Mesenchymal stem cell (in vitro differentiated cells and primary cell): Measurements from ENCODE around the gene DEDD.

Experiments used
- DNase-seq: peaks from one replicate; pipeline ENCODE4 v3.0.0-alpha.2; 2013
- H2AFZ ChIP-seq: one replicate; pipeline ENCODE4 v1.6.1; 2013; ENCODE audit warnings: low read depth, mild to moderate bottlenecking, control low read depth, inconsistent platforms, low read length, moderate library complexity
- H2AK5ac ChIP-seq: 2 replicates; pipeline ENCODE4 v1.6.1; 2013; ENCODE audit warnings: low read length, moderate library complexity, mild to moderate bottlenecking, inconsistent platforms; ENCODE audit not compliant: severe bottlenecking
- H2BK120ac ChIP-seq: one replicate; pipeline ENCODE4 v1.6.1; 2013; ENCODE audit warnings: low read depth, mild to moderate bottlenecking, inconsistent platforms, low read length, moderate library complexity
- H2BK12ac ChIP-seq, 2 experiments: one replicate each; pipeline ENCODE4 v1.6.1; 2013; ENCODE audit warnings: inconsistent platforms in 2 of 2, low read length in 2 of 2, mild to moderate bottlenecking in 2 of 2, moderate library complexity in 2 of 2, control low read depth in 1 of 2
- H2BK15ac ChIP-seq: one replicate; pipeline ENCODE4 v1.6.1; 2013; ENCODE audit warnings: mild to moderate bottlenecking, low read depth, inconsistent platforms; ENCODE audit not compliant: poor library complexity, severe bottlenecking
- H2BK5ac ChIP-seq: 2 replicates; pipeline ENCODE4 v1.6.1; 2013; ENCODE audit warnings: low read depth, mild to moderate bottlenecking, low read length, control low read depth, inconsistent platforms; ENCODE audit not compliant: poor library complexity, severe bottlenecking
- H3K14ac ChIP-seq, 2 experiments: one replicate each; pipeline ENCODE4 v1.6.1; 2013; ENCODE audit warnings: inconsistent platforms in 2 of 2, low read length in 2 of 2, control low read depth in 1 of 2, mild to moderate bottlenecking in 1 of 2, moderate library complexity in 1 of 2
- H3K18ac ChIP-seq, 2 experiments: one replicate each; pipeline ENCODE4 v1.6.1; 2013; ENCODE audit warnings: inconsistent platforms in 2 of 2, low read length in 2 of 2, control low read depth in 1 of 2, low read depth in 1 of 2, mild to moderate bottlenecking in 1 of 2
- H3K23ac ChIP-seq, 2 experiments: one replicate each; pipeline ENCODE4 v1.6.1; 2013; ENCODE audit warnings: inconsistent platforms in 2 of 2, low read length in 2 of 2, mild to moderate bottlenecking in 2 of 2, moderate library complexity in 2 of 2, control low read depth in 1 of 2
- H3K27ac ChIP-seq: 2 replicates; pipeline ENCODE4 v1.5.1; 2013; ENCODE audit warnings: mild to moderate bottlenecking, moderate library complexity, low read length, control low read depth, inconsistent platforms; ENCODE audit not compliant: poor library complexity, severe bottlenecking
- H3K27me3 ChIP-seq, 2 experiments: 2 replicates each; pipeline versions ENCODE4 v1.6.1 to v1.7.0; 2013; ENCODE audit warnings: low read length in 2 of 2, mild to moderate bottlenecking in 2 of 2, moderate library complexity in 2 of 2, control low read depth in 1 of 2, inconsistent platforms in 1 of 2; ENCODE audit not compliant: control insufficient read depth in 1 of 2, insufficient read depth in 1 of 2
- H3K36me3 ChIP-seq, 2 experiments: 2 replicates each; pipeline versions ENCODE4 v1.6.1 to v1.7.0; 2013; ENCODE audit warnings: low read length in 2 of 2, control low read depth in 1 of 2, inconsistent platforms in 1 of 2, low read depth in 1 of 2, mild to moderate bottlenecking in 1 of 2; ENCODE audit not compliant: insufficient read depth in 2 of 2, control insufficient read depth in 1 of 2
- H3K4ac ChIP-seq, 2 experiments: one replicate each; pipeline ENCODE4 v1.6.1; 2013; ENCODE audit warnings: inconsistent platforms in 2 of 2, low read length in 2 of 2, mild to moderate bottlenecking in 2 of 2, moderate library complexity in 2 of 2, control low read depth in 1 of 2, low read depth in 1 of 2
- H3K4me1 ChIP-seq: 2 replicates; pipeline ENCODE4 v1.6.1; 2013; ENCODE audit warnings: low read depth, low read length, control low read depth; ENCODE audit not compliant: control insufficient read depth, insufficient read depth
- H3K4me2 ChIP-seq: 2 replicates; pipeline ENCODE4 v1.6.1; 2013; ENCODE audit warnings: low read length, mild to moderate bottlenecking, inconsistent platforms; ENCODE audit not compliant: poor library complexity, severe bottlenecking
- H3K4me3 ChIP-seq, 2 experiments: 2 replicates each; pipeline versions ENCODE4 v1.5.1 to v1.7.0; 2013; ENCODE audit warnings: low read length in 2 of 2, mild to moderate bottlenecking in 2 of 2, control low read depth in 1 of 2, low read depth in 1 of 2; ENCODE audit not compliant: insufficient read depth in 1 of 2
- H3K79me1 ChIP-seq: replicated peaks from 2 replicates; pipeline ENCODE4 v1.6.1; 2013; ENCODE audit warnings: mild to moderate bottlenecking, control low read depth, low read length, inconsistent platforms; ENCODE audit not compliant: poor library complexity, severe bottlenecking
- H3K9ac ChIP-seq: 2 replicates; pipeline ENCODE4 v1.7.0; 2013; ENCODE audit warnings: mild to moderate bottlenecking, low read length, moderate library complexity
- H3K9me3 ChIP-seq: 2 replicates; pipeline ENCODE4 v1.7.0; 2013; ENCODE audit warnings: mild to moderate bottlenecking, low read length; ENCODE audit not compliant: control insufficient read depth
- H4K8ac ChIP-seq: one replicate; pipeline ENCODE4 v1.6.1; 2013; ENCODE audit warnings: inconsistent platforms, mild to moderate bottlenecking, low read length, moderate library complexity
- H4K91ac ChIP-seq: one replicate; pipeline ENCODE4 v1.6.1; 2013; ENCODE audit warnings: mild to moderate bottlenecking, low read length, inconsistent platforms
- WGBS: methylation state at CpG from one replicate; pipeline ENCODE4 v1.1.7; 2013; ENCODE audit warnings: mixed read lengths; 5-methylcytosine and 5-hydroxymethylcytosine counted together

DEDD gene

GRCh38 chr1:161080441-161081405 lies 51.7 kb downstream of the DEDD start:
- Histone ChIP-seq H2BK12ac (no peak overlapping the region), H3K4me1 (peaks cover 23% of the 10 kb centered on the region), H4K91ac (peak overlapping the region; percentile 67), H2AK5ac (no peak overlapping the region), H3K27ac (no peak overlapping the region), H3K18ac (no peak overlapping the region), H3K79me1 (no peaks in the 10 kb centered on the region), H3K4me3 (no peak overlapping the region), H2BK5ac (no peak overlapping the region), H3K4ac (no peak overlapping the region), H2BK15ac (peak overlapping the region; percentile 36), H3K36me3 (no peaks in the 10 kb centered on the region), H2BK120ac (no peak overlapping the region), H3K9ac (no peak overlapping the region), H3K9me3 (no peaks in the 10 kb centered on the region), H3K23ac (no peak overlapping the region), H3K4me2 (no peak overlapping the region), H4K8ac (no peak overlapping the region), H3K14ac (peak overlapping the region in 1 of 2 experiments; percentile 10), H3K27me3 (no peaks in the 10 kb centered on the region), H2AFZ (no peak overlapping the region)
- WGBS = 67% methylated on average over 4 of the region's 5 CpGs
- DNase-seq = no peak

- H2BK15ac ChIP-seq = peak overlapping the region; percentile 85
- H4K91ac ChIP-seq = no peak overlapping the region
- H3K4ac ChIP-seq = no peak overlapping the region
- H3K79me1 ChIP-seq = no peaks in the 10 kb centered on the region
- H2AFZ ChIP-seq = no peak overlapping the region
- no peak overlapping the region for H3K14ac ChIP-seq
- no peak overlapping the region for H3K4me3 ChIP-seq
- no peak overlapping the region for H2BK120ac ChIP-seq
- peak overlapping the region; percentile 55 for H4K8ac ChIP-seq
- H3K9ac ChIP-seq = no peak overlapping the region
- no peak overlapping the region for H3K18ac ChIP-seq
- H3K27me3 ChIP-seq = no peaks in the 10 kb centered on the region
- H2BK5ac ChIP-seq = no peak overlapping the region
- H3K9me3 ChIP-seq = no peaks in the 10 kb centered on the region
- H3K4me2 ChIP-seq = no peak overlapping the region
- H2AK5ac ChIP-seq = no peak overlapping the region
- H2BK12ac ChIP-seq = no peak overlapping the region
- 91% methylated on average over 41 of the region's 41 CpGs for WGBS
- peaks cover 13% of the 10 kb centered on the region for H3K4me1 ChIP-seq
- DNase-seq = no peak
- no peak overlapping the region for H3K23ac ChIP-seq
- H3K36me3 ChIP-seq = no peaks in the 10 kb centered on the region
- no peak overlapping the region for H3K27ac ChIP-seq
Observed at GRCh38 chr1:161079436-161080110, 52.9 kb downstream of the DEDD start.

- no peak overlapping the region for H3K9ac ChIP-seq
- no peak overlapping the region for H3K18ac ChIP-seq
- H3K9me3 ChIP-seq = no peaks in the 10 kb centered on the region
- H3K4me2 ChIP-seq = no peak overlapping the region
- H3K79me1 ChIP-seq = no peaks in the 10 kb centered on the region
- peak overlapping the region in 1 of 2 experiments; percentile 84 for H3K4ac ChIP-seq
- no peak overlapping the region for H2AFZ ChIP-seq
- no peak overlapping the region for H2BK120ac ChIP-seq
- H2BK12ac ChIP-seq = no peak overlapping the region
- H2AK5ac ChIP-seq = no peak overlapping the region
- no peaks in the 10 kb centered on the region for H3K27me3 ChIP-seq
- DNase-seq = no peak
- H3K36me3 ChIP-seq = no peaks in the 10 kb centered on the region
- H4K8ac ChIP-seq = peak overlapping the region; percentile 32
- peak overlapping the region; percentile 43 for H4K91ac ChIP-seq
- H3K4me1 ChIP-seq = peaks cover 2% of the 10 kb centered on the region
- no peak overlapping the region for H2BK5ac ChIP-seq
- H3K23ac ChIP-seq = no peak overlapping the region
- 81% methylated on average over 8 of the region's 9 CpGs for WGBS
- no peak overlapping the region for H3K14ac ChIP-seq
- H3K27ac ChIP-seq = no peak overlapping the region
- no peak overlapping the region for H3K4me3 ChIP-seq
- no peak overlapping the region for H2BK15ac ChIP-seq
Observed at GRCh38 chr1:161077426-161077825, 55.0 kb downstream of the DEDD start.

- no peak overlapping the region for H3K4me3 ChIP-seq
- H3K9ac ChIP-seq = no peak overlapping the region
- H3K4me1 ChIP-seq = peaks cover under 1% of the 10 kb centered on the region
- H2BK120ac ChIP-seq = no peak overlapping the region
- H3K23ac ChIP-seq = no peak overlapping the region
- H4K8ac ChIP-seq = no peak overlapping the region
- H3K4ac ChIP-seq = no peak overlapping the region
- H2AK5ac ChIP-seq = no peak overlapping the region
- H2AFZ ChIP-seq = no peak overlapping the region
- H2BK5ac ChIP-seq = no peak overlapping the region
- no peaks in the 10 kb centered on the region for H3K36me3 ChIP-seq
- H3K18ac ChIP-seq = no peak overlapping the region
- no peaks in the 10 kb centered on the region for H3K79me1 ChIP-seq
- H3K14ac ChIP-seq = peak overlapping the region in 1 of 2 experiments; percentile 9
- H3K9me3 ChIP-seq = no peaks in the 10 kb centered on the region
- no peak overlapping the region for H3K27ac ChIP-seq
- H3K27me3 ChIP-seq = no peaks in the 10 kb centered on the region
- no peak overlapping the region for H2BK12ac ChIP-seq
- DNase-seq = no peak
- no peak overlapping the region for H2BK15ac ChIP-seq
- H4K91ac ChIP-seq = no peak overlapping the region
- H3K4me2 ChIP-seq = no peak overlapping the region
Observed at GRCh38 chr1:161076410-161076809, 56.1 kb downstream of the DEDD start.
